HG03097 (cell line): ENCODE measurements around the gene KCND3.
"Not testable (repeated sequence)": the region's sequence is repeated elsewhere in the genome, so short reads cannot be mapped to it uniquely, and the experiment has no call there.

Experiments
- ATAC-seq: cut with Tn5 transposase; IDR thresholded peaks from one replicate; pipeline ENCODE4 v1.9.1; 2021; ENCODE audit not compliant: unreplicated experiment, low FRiP score

Gene KCND3

DNA sequence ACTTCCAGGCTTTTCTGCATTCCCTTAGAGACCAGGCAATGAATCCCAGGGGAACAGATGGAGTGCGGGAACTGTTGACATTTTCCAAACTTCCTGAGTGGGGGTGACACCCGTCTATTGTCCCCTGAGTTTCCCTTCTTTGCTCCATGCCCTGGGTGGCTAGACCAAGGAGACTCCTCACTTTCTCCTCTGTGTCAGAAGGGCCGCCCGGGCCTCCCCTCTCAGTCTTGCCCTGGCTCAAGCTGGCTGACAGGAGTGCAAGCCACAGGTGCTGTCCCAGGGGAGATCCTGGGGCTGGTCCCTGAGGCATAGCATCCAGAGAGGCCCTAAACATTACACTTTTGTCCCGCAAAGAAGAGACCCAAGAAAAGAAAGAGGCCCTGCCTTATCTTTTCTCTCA is 170.9 kb downstream of the KCND3 start:
- ATAC-seq: no peak

DNA sequence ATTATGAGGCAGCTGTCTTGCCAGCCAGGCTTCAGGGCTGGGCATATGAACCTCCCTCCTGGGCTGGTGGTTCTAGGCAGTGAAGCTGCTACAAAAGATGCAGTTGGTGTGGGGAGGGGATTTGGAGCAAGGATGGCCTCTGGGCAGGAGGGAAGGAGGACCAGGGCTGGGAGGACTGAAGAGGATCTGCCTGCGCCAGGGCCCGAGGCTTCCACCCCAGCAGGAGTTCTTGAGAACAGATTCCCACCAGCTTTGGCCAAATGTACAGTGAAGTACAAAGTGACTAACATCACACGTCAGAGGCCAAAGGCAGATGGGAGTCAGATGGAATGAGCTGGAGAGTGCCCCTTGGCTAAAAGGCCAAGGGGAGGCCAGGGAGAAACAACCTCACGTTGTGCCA is 171.4 kb downstream of the KCND3 start:
- ATAC-seq: no peak

DNA sequence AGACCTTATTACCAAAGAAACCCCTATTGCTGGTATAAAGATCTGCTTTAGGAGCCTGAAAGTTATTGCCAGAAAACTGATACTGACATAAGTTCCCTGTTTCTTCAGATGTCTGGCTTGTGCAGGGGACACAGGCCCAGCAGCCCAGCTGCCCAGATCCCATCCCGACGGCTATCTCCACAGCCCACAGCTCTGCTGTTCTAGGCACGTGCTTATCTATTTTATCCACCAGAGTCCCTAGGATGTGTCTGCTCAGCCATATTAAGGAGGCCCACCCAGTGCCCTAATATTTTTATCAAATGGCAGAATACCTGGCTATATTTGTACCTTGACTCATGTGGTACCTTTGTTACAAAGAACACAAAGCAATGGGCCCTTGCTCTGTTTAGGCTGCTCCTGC is 174.8 kb downstream of the KCND3 start:
- ATAC-seq: no peak

DNA sequence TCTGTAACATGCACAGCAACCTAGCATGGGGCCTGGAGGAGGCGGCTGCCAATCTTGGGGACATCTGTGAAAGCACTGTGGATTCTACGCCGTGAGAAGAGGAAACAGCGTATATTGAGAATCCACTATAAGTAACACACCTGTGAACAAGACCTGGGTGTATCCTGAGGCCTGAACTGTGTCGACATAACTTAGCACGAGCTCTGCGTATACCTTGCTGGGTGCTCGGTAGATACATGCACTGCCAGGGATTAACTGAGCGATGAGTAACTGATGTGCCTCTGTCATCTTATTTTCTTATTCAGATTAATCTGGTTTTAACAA is 175.2 kb downstream of the KCND3 start:
- ATAC-seq: no peak

DNA sequence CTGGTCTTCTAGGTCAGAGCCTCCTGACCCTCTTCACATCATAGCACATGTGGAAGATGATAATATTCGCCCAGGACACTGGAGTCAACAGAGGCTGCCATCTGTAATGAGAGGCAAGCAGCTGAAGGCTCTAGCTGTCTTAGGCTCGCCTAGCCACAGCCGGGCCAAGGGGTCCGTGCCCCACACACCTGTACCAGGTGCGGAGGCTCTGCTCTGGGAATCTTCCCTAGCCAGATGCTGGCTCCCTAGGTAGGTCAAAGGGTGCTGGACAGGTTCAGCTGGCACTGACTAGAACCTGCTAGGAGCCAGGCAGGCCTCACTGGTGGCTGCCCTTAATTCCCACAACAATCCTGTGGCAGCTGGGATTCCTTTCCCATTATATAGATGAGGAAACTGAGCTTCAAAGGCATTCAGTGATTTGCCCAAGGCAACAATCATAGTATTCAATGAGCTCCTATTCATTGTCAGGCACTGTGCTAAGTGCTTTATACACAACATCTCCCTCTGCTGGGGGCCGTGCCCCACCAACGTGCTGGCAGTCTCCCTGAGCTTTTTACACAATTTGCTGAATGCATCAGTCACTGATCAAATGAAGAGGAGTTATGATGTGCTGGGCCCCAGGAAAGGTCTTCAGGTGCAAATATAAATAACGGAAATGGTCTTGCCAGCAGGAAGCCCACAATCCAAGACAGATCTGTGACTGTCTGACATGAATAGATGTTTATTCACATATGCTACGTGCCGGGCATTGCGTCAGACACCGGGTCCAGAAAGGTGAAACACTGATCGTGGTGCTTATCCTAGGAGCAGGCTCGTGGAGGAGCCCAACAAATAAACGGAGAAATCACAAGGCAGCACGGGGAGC is 175.8 kb downstream of the KCND3 start:
- no peak for ATAC-seq

DNA sequence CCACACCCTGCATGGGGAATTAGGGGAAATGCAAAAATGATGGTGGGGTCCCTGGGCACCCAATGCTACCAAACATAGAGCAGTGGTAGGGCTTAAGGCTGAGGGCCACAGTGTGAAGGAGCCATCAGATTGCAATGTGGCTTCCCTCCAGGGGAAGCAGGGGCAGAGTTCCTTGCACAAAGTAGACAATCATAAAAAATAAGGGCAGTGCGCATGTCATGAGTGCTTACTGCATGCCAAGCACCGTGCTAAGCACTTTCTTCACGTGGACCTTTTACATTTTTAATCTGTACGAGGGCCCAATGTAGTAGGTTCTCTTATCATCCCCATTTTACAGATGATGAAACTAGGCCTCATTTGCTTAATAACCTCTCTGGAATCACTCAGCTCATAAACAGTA is 177.2 kb downstream of the KCND3 start:
- no peak for ATAC-seq

DNA sequence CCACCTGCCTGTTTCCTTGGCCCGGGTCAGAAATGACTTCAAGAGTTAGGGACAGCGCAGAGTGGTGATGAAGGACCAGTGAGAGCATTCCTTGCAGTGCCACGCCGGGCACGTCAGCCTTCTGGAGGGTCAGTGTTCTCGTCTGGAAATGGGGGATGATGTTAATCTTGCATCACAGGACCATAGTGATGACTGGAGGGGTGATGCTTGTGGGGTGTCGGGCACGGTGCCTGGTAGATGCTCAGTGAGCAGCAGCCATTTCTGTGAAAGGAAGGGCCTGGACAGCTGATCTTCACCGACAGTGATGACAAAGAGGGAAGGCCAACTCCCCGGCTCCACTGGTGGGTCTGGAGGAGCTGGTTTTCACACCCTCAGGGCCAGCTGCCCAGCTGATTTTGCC is 177.6 kb downstream of the KCND3 start:
- ATAC-seq: no peak

DNA sequence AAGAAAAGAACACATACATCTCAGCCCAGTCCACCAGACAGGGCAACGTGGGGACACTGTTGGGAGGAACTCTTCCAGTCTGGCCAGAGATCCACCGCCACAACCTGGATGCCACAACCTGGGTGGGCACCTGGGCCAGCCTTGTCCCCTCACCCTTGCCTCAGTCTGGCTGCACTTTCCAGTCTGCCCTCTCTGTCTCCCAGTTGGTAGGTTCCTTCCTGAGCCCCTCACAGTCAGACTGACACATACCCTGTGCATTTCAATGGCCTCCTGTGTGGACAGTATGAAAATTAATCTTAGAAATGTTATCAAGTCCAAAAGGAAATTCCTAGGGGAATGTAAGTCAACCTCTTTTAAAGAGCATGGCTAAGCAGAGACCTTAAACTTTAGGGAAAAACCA is 184.2 kb downstream of the KCND3 start:
- no peak for ATAC-seq

DNA sequence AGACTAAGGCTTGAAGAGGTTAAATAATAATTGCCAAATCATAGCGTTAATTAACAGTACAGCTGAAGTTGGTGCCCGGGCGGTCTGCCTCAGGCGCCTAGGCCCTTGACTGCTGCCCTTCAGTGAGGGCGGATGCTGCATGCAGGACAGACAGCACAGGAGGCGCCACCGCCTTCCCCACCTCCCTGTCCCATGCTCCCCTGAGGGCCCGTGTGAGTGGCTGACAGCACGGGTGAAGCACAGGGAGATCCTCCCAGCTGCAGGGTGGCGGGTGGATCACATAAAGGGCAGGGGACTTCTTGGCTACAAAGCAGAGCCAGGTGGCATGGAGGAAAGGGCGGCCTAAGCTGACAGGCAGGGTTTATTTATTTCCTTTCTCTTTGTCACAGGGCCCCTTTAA is 184.7 kb downstream of the KCND3 start:
- ATAC-seq: no peak

DNA sequence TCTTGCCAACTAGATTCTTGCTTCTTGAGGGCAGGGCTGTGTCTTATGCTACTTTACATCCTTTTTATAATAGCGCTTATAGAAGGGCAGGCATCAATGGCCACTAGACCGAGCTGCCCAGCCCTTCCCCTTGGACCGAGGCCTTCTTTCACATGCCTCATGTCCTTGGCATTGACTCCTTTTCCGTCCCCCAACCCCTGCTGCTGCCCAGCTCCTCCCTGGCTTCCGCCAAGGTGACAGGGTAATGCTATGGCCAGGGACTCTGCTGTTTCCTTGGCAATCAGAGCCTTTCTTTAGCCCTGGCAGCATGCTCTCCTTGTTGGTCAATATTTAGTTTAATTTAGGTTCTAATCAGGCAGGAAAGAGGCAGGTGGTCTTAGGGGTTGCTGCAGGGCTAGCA is 185.5 kb downstream of the KCND3 start:
- no peak for ATAC-seq

DNA sequence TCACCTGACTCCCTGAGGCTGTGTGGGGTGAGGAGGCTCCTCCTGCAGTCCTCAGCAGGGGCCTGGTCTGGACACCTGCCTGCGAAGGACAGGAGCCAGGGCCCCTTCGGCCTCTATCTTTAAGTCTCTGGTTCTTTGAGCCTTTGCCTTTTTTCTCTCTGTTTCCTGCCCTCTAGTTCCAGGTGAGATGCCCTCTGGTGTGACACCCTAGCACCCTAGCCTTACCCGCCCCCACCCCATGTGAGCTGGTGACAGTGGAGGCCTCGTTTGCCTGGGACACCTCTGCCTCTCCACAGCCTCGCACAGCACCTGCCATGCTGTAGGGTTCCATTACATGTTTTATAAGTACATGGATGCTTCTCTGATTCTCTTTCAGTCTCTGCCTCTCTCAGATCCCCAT is 186.5 kb downstream of the KCND3 start:
- ATAC-seq: no peak

DNA sequence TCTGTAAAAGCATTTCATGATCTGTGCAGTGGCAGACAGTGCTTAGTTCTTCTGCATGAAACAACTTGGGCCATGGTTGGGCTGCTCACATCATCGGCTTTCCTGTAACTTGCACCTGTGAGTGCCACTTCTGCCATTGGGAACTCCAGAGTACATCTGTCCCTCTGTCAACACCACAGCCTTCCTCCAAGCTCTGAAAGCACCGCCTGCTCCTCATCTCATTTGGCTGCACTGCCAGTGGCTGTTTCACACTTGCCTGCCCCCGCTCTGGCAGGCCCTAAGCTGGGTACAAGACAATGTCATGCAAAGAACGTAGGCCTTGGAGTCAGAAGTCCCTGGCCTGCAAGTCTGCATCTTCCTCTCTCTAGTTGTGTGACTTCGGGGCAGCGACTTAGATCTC is 187.4 kb downstream of the KCND3 start:
- ATAC-seq: no peak

DNA sequence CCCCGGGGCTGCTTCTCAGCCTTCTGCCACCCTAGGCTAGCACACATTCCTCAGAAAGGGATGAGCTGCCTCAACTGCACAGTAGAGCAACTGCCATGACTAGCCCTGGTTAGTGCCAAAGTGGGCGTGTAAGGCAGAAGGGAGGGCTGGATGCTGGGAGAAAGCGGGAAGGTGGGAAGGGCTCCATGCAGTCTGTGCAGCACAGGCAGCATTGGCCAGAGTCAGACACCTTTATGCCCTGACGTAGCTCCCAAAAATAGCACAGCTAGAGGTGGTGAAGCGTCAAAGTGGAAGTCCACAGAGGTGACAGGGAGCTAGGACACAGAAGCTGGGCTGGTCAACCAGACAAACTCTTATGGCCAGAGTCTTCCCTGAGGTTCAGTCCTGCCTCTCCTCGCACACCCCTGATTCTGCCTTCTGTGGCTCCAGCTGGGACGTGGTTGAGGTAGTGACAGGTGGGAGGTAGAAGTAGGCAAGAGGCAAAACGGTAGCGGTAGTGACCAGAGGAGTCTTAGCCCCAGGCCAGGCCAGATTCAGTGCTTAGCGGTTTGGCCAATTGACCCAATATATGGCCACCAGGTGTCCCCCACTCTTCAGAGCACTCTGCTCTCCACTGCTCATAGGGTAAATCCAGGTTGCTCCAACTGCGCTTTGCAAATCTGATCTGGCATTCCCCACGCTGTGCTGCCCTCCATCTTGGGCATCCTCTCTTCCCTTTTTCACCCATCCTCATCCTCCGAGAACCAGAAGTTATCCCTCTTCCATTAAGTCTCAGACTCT is 188.2 kb downstream of the KCND3 start:
- no peak for ATAC-seq

DNA sequence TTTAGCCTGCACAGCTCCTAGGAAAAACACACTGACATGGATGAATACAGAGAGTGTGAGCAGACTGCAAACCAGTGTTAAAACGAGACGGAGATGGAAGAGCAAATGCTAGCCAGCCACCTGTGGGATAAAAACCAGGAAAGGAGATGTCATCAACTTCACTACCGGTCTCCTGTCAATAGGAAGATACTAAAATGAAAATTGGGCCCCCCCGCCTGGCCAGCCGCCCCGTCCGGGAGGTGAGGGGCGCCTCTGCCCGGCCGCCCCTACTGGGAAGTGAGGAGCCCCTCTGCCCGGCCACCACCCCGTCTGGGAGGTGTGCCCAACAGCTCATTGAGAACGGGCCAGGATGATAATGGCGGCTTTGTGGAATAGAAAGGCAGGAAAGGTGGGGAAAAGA is 189.7 kb downstream of the KCND3 start:
- not testable (repeated sequence) for ATAC-seq

DNA sequence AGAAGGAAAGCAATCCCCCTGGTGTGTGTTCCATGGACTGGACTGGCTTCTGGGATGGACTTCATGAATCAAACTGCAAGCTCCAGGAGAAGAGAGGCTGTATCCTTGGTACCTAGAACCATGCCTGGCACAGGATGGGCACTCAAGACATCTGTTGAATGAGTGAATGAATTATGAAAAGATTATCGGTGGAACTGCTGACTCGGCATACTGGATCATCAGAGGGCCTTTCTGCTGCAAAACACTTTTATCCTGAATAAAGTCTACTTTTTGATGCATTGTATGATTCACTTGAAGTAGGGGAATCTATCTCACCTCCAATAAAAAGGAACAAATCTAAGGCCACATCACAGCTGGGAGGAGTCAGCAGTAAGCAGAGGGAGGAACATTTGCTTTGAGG is 190.9 kb downstream of the KCND3 start:
- no peak for ATAC-seq

DNA sequence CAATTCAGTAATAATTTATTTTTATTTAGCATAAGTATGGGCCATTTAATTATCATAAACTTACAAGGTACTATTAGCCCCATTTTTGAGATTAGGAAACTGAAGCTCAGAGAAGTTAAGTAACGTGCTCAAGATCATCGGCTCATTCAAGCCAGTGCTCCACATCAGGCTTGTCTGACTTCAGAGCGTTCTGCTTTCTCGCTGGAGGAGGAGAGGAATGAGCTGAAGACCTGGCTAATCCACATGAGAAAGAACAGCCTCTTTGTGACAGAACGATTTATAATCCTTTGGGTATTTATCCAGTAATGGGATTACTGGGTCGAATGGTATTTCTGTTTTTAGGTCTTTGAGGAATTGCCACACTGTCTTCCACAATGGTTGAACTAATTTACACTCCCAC is 194.1 kb downstream of the KCND3 start:
- ATAC-seq: no peak

DNA sequence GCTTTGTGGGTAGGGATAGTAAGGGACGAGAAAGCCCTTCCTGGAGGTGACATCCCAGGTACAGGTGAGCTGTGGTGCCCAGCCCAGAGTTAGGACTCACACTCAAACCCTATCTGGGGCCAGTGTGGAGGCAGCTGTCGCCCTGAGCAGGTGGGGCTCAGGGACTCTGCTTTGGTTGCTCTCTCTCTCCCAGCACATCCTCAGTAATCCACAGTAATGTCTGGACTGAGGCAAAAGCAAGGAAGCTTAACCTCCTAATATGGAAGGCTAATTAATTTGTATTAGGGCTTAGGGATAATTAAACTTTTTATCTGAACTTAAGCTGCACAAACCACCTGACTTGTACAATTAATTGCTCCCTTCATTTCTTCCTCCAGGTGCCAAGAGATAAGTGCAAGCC is 195.5 kb downstream of the KCND3 start:
- no peak for ATAC-seq

DNA sequence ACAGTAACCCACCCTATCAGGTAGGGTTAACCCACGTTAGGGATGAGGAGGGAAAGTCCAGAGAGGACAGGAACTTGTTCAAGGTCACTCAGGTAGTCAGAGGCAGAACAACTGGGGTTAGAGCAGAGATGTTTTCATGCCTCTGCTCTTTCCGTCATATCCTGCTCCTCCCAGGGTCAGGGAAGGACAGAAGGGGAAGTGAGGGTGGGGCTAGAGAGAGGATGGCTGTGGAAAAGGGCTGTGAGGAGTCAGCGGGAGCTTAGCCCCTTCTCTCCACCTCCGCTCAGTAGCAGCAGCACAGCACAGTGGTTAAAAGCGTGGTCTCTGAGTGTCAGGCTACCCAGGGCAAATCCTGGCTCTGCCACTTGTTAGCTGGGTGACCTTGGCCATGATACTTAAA is 197.2 kb downstream of the KCND3 start:
- ATAC-seq: no peak

DNA sequence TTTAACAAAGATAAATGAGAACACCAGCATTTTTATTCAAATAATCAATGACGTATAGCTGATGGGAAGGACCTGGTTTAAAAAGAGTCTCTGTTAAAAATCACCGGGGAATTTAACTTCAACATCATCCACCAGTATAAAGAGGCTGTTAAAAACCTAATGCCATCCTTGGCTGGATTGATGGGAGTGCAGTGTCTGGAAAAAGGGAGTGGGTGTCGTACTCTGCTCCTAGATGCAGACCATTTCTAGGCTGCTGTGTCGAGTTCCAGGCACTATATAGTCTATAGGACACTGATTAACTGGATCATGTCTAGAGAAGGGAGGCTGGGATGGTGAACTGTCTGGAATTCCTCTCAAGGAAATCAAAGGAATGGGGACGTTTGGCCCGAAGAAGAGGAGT is 197.7 kb downstream of the KCND3 start:
- no peak for ATAC-seq

DNA sequence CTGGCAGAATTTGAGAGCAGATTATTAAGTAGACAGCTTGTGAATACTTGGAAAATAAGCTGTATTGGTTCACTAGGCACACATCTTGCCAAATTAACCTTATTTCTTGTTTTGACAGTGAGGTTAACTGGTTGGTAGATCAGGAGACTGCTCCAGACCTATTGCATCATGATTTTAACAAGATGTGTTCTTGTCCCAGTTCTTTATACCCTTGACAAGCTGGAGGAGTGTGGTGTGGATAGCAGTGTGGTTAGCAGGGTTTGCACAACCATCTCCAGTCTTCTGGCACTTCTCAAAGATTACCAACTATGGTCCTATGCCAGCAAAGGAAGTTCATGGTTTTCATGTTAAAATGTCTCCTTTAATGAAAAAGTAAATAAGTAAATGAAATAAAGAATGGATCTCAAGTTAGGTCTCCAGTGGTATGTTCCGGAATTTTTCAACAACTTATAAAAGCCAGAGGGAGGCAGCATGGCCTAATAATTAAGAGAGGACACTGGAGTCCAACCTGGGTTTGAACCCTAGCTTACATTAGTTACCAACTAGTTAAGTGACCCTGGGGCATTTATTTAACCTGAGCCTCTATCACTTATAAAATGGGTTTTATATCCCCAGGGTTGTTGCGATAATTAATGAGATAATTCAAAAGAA is 199.7 kb downstream of the KCND3 start:
- no peak for ATAC-seq

DNA sequence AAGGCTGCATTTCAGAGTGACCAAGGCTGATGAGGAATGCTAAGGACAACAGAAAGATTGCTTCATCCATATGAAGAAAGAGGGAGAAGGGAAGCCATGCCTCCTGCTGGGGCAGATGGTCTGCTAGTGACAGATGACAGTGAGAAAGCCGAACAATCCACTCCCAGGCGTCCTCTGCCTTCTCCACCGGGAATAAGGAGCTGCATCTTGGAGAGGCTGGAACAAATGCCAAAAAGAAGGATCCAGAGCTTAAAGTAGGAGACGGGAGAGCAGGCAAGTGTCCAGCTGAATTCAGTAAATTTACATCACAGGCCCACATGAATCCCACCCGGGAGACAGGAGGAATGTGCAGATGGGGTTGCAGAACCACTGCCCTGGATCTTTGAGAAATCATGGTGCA is 200.3 kb downstream of the KCND3 start:
- ATAC-seq: no peak
